Measurements from ENCODE around the gene EIF3K.

EIF3K gene

GRCh38 chr19:38665219-38665931 lies 46.4 kb downstream of the EIF3K start:
- Histone ChIP-seq H2BK15ac (ENCODE audit: low read depth, poor library complexity, severe bottlenecking) (peak overlapping the region; percentile 93), H4K91ac (ENCODE audit: low read length) (peak overlapping the region; percentile 89), H3K9me3 (ENCODE audit: control insufficient read depth, low read length) (no peaks in the 10 kb centered on the region), H3K4me2 (ENCODE audit: low read length, poor library complexity, severe bottlenecking) (no peak overlapping the region), H3K18ac (ENCODE audit: low read depth in 1 of 2, low read length in 2 of 2) (peak overlapping the region; percentile 90 to 92), H2AFZ (ENCODE audit: low read depth, low read length) (no peak overlapping the region), H2BK5ac (ENCODE audit: low read depth, low read length, poor library complexity, severe bottlenecking) (no peak overlapping the region), H2BK12ac (ENCODE audit: low read length in 2 of 2) (peak overlapping the region; percentile 91 to 92), H3K4ac (ENCODE audit: low read depth in 1 of 2, low read length in 2 of 2) (peak overlapping the region; percentile 62 to 89), H3K4me1 (ENCODE audit: control insufficient read depth, insufficient read depth, low read depth, low read length) (peaks cover 68% of the 10 kb centered on the region), H3K23ac (ENCODE audit: low read length in 2 of 2) (peak overlapping the region in 1 of 2 experiments; percentile 47), H3K27me3 (ENCODE audit: control insufficient read depth in 1 of 2, insufficient read depth in 1 of 2, low read length in 2 of 2) (no peaks in the 10 kb centered on the region), H2AK5ac (ENCODE audit: low read length, severe bottlenecking) (peak overlapping the region; percentile 52), H3K27ac (ENCODE audit: low read length, poor library complexity, severe bottlenecking) (peak overlapping the region; percentile 97), H2BK120ac (ENCODE audit: low read depth, low read length) (peak overlapping the region; percentile 37), H3K9ac (ENCODE audit: low read length) (peak overlapping the region; percentile 76), H3K14ac (ENCODE audit: low read length in 2 of 2) (peak overlapping the region in 1 of 2 experiments; percentile 88), H4K8ac (ENCODE audit: low read length) (peak overlapping the region; percentile 90), H3K4me3 (ENCODE audit: insufficient read depth in 1 of 2, low read depth in 1 of 2, low read length in 2 of 2) (no peak overlapping the region), H3K79me1 (replicated peaks; ENCODE audit: low read length, poor library complexity, severe bottlenecking) (no peaks in the 10 kb centered on the region), H3K36me3 (ENCODE audit: control insufficient read depth in 1 of 2, insufficient read depth in 2 of 2, low read depth in 1 of 2, low read length in 2 of 2) (peaks cover 5 to 49% of the 10 kb centered on the region in 2 experiments)
- DNase-seq, result no peak
- 75% methylated on average over 10 of the region's 13 CpGs for whole genome bisulfite sequencing

- DNase-seq, result peak; percentile 71
- peak overlapping the region in 1 of 2 experiments; percentile 48 for H3K23ac ChIP-seq (ENCODE audit: low read length in 2 of 2)
- H2AK5ac ChIP-seq (ENCODE audit: low read length, severe bottlenecking), result peak overlapping the region; percentile 92
- H3K4me3 ChIP-seq (ENCODE audit: insufficient read depth in 1 of 2, low read depth in 1 of 2, low read length in 2 of 2), result peak overlapping the region in 1 of 2 experiments; percentile 26
- no peaks in the 10 kb centered on the region for H3K27me3 ChIP-seq (ENCODE audit: control insufficient read depth in 1 of 2, insufficient read depth in 1 of 2, low read length in 2 of 2)
- H3K36me3 ChIP-seq (ENCODE audit: control insufficient read depth in 1 of 2, insufficient read depth in 2 of 2, low read depth in 1 of 2, low read length in 2 of 2), result peaks cover 5 to 42% of the 10 kb centered on the region in 2 experiments
- H3K18ac ChIP-seq (ENCODE audit: low read depth in 1 of 2, low read length in 2 of 2), result peak overlapping the region; percentile 83 to 92
- peak overlapping the region; percentile 98 for H4K91ac ChIP-seq (ENCODE audit: low read length)
- H2BK15ac ChIP-seq (ENCODE audit: low read depth, poor library complexity, severe bottlenecking), result peak overlapping the region; percentile 93
- H2AFZ ChIP-seq (ENCODE audit: low read depth, low read length), result no peak overlapping the region
- H3K27ac ChIP-seq (ENCODE audit: low read length, poor library complexity, severe bottlenecking), result peak overlapping the region; percentile 97
- H3K14ac ChIP-seq (ENCODE audit: low read length in 2 of 2), result peak overlapping the region in 1 of 2 experiments; percentile 73
- WGBS, result 20% methylated on average over 17 of the region's 19 CpGs
- H3K9ac ChIP-seq (ENCODE audit: low read length), result peak overlapping the region; percentile 76
- peak overlapping the region; percentile 71 for H2BK5ac ChIP-seq (ENCODE audit: low read depth, low read length, poor library complexity, severe bottlenecking)
- H3K9me3 ChIP-seq (ENCODE audit: control insufficient read depth, low read length), result no peaks in the 10 kb centered on the region
- H3K4me2 ChIP-seq (ENCODE audit: low read length, poor library complexity, severe bottlenecking), result no peak overlapping the region
- peak overlapping the region; percentile 86 to 91 for H2BK12ac ChIP-seq (ENCODE audit: low read length in 2 of 2)
- peaks cover 65% of the 10 kb centered on the region for H3K4me1 ChIP-seq (ENCODE audit: control insufficient read depth, insufficient read depth, low read depth, low read length)
- H2BK120ac ChIP-seq (ENCODE audit: low read depth, low read length), result peak overlapping the region; percentile 90
- no peaks in the 10 kb centered on the region for H3K79me1 ChIP-seq (replicated peaks; ENCODE audit: low read length, poor library complexity, severe bottlenecking)
- H3K4ac ChIP-seq (ENCODE audit: low read depth in 1 of 2, low read length in 2 of 2), result peak overlapping the region; percentile 89 to 92
- H4K8ac ChIP-seq (ENCODE audit: low read length), result peak overlapping the region; percentile 90
Observed at GRCh38 chr19:38665950-38666662, 47.1 kb downstream of the EIF3K start.

- WGBS, result 17% methylated on average over 9 of the region's 10 CpGs
- H4K8ac ChIP-seq (ENCODE audit: low read length), result peak overlapping the region; percentile 90
- DNase-seq, result peak; percentile 95
Observed at GRCh38 chr19:38666663-38667511, 47.9 kb downstream of the EIF3K start.

More at GRCh38 chr19:38666663-38667511, 47.9 kb downstream of the EIF3K start:
- Histone ChIP-seq H3K23ac (ENCODE audit: low read length in 2 of 2) (peak overlapping the region in 1 of 2 experiments; percentile 48), H3K9me3 (ENCODE audit: control insufficient read depth, low read length) (no peaks in the 10 kb centered on the region), H2BK15ac (ENCODE audit: low read depth, poor library complexity, severe bottlenecking) (no peak overlapping the region), H3K36me3 (ENCODE audit: control insufficient read depth in 1 of 2, insufficient read depth in 2 of 2, low read depth in 1 of 2, low read length in 2 of 2) (peaks cover 5 to 41% of the 10 kb centered on the region in 2 experiments), H3K14ac (ENCODE audit: low read length in 2 of 2) (peak overlapping the region in 1 of 2 experiments; percentile 73), H3K4me2 (ENCODE audit: low read length, poor library complexity, severe bottlenecking) (no peak overlapping the region), H3K4ac (ENCODE audit: low read depth in 1 of 2, low read length in 2 of 2) (peak overlapping the region; percentile 89 to 92), H3K18ac (ENCODE audit: low read depth in 1 of 2, low read length in 2 of 2) (peak overlapping the region; percentile 83 to 92), H3K27ac (ENCODE audit: low read length, poor library complexity, severe bottlenecking) (peak overlapping the region; percentile 97), H3K27me3 (ENCODE audit: control insufficient read depth in 1 of 2, insufficient read depth in 1 of 2, low read length in 2 of 2) (no peaks in the 10 kb centered on the region), H2AFZ (ENCODE audit: low read depth, low read length) (no peak overlapping the region), H2BK5ac (ENCODE audit: low read depth, low read length, poor library complexity, severe bottlenecking) (peak overlapping the region; percentile 71), H3K79me1 (replicated peaks; ENCODE audit: low read length, poor library complexity, severe bottlenecking) (no peaks in the 10 kb centered on the region), H2BK120ac (ENCODE audit: low read depth, low read length) (peak overlapping the region; percentile 90), H2BK12ac (ENCODE audit: low read length in 2 of 2) (peak overlapping the region; percentile 86 to 91), H3K4me1 (ENCODE audit: control insufficient read depth, insufficient read depth, low read depth, low read length) (peaks cover 65% of the 10 kb centered on the region), H2AK5ac (ENCODE audit: low read length, severe bottlenecking) (peak overlapping the region; percentile 92), H3K4me3 (ENCODE audit: insufficient read depth in 1 of 2, low read depth in 1 of 2, low read length in 2 of 2) (no peak overlapping the region), H3K9ac (ENCODE audit: low read length) (peak overlapping the region; percentile 76), H4K91ac (ENCODE audit: low read length) (peak overlapping the region; percentile 98)

Data from mesenchymal stem cell (in vitro differentiated cells and primary cell).